K562 (cell line): ENCODE results near the gene INHBC. TPM values are rescaled to one million over a fixed set of nuclear protein-coding genes. Genes with fewer than 3 reads are reported as not detected.

Experiments used
- ATAC-seq: fragments of 200-7000 bp; cut with Tn5 transposase; 3 replicates; pipeline ENCODE4 v1.9.1; 2020; ENCODE audit warnings: moderate library complexity
- BruUV-seq: library from RNA; stranded (reverse); fragments of 400-500 nt; replicated peaks from 2 replicates; lab custom pipeline; 2021; lab: Mats Ljungman, UMichigan
- CTCF ChIA-PET: fragments of 300-600 bp; formaldehyde crosslinking; extraction: SDS; loops from one replicate; lab custom pipeline; 2021; ENCODE audit warnings: low intra/inter-chr PET ratio; lab: Yijun Ruan, JAX
- POLR2A ChIA-PET: fragments of 300-600, 350-650 bp; sonication (Branson Sonifier 250); formaldehyde crosslinking; extraction: SDS; loops from one replicate; lab custom pipeline; 2021; ENCODE audit warnings: antibody characterized with exemption, inconsistent platforms; lab: Yijun Ruan, JAX
- DNase-seq, 4 experiments: peaks; one replicate each; pipeline versions ENCODE4 v3.0.0 to v3.0.0-alpha.2; 2011 to 2018; ENCODE audit warnings: low spot score in 3 of 4, mixed read lengths in 3 of 4; ENCODE audit errors: extremely low read depth in 1 of 4
- FAIRE-seq: peaks from 2 replicates; lab custom pipeline; 2011; peaks lifted over from hg19 to GRCh38; lab: Jason Lieb, UNC
- H2AFZ ChIP-seq: 2 replicates; pipeline ENCODE4 v1.6.0; 2011; ENCODE audit warnings: low read depth, low read length, control low read depth, inconsistent platforms
- H3K27ac ChIP-seq: fragments of 200-600 bp; 3 replicates; pipeline ENCODE4 v1.8.0; 2011; ENCODE audit warnings: low read depth, mild to moderate bottlenecking, control low read depth, inconsistent platforms, low read length, moderate library complexity, mixed read lengths; ENCODE audit errors: extremely low read depth
- H3K27me3 ChIP-seq, 2 experiments: fragments of 300-600 bp in 1 of 2; 2 replicates in 1 of 2; 3 replicates in 1 of 2; pipeline versions ENCODE4 v1.6.0 to v1.8.0; 2011; ENCODE audit warnings: inconsistent platforms in 2 of 2, low read length in 2 of 2, mild to moderate bottlenecking in 1 of 2, mixed read lengths in 1 of 2, moderate library complexity in 1 of 2; ENCODE audit not compliant: control insufficient read depth in 2 of 2, insufficient read depth in 2 of 2
- H3K36me3 ChIP-seq: fragments of 300-600 bp; 3 replicates; pipeline ENCODE4 v1.8.0; 2011; ENCODE audit warnings: mild to moderate bottlenecking, low read length, inconsistent platforms; ENCODE audit not compliant: control insufficient read depth, insufficient read depth
- H3K4me1 ChIP-seq, 2 experiments: fragments of 200-600 bp in 1 of 2; replicated peaks in 1 of 2; 2 replicates in 1 of 2; 3 replicates in 1 of 2; pipeline versions ENCODE4 v1.5.1 to v1.8.0; 2011; ENCODE audit warnings: inconsistent platforms in 2 of 2, low read length in 2 of 2, mild to moderate bottlenecking in 1 of 2, mixed read lengths in 1 of 2, moderate library complexity in 1 of 2; ENCODE audit not compliant: control insufficient read depth in 2 of 2, insufficient read depth in 2 of 2
- H3K4me2 ChIP-seq: 2 replicates; pipeline ENCODE4 v1.6.1; 2011; ENCODE audit warnings: low read length, control low read depth, inconsistent platforms, mixed read lengths; ENCODE audit not compliant: insufficient read depth
- H3K4me3 ChIP-seq: fragments of 200-600 bp; sonication (generic), shearing (Covaris generic); 2 replicates; pipeline ENCODE4 v1.5.1; 2016; ENCODE audit warnings: control low read depth, inconsistent platforms
- H3K79me2 ChIP-seq: fragments of 200-600 bp; 3 replicates; pipeline ENCODE4 v1.8.0; 2011; ENCODE audit warnings: low read length, inconsistent platforms; ENCODE audit not compliant: control insufficient read depth, insufficient read depth
- H3K9ac ChIP-seq, 2 experiments: 2 replicates each; pipeline versions ENCODE4 v1.6.0 to v1.6.1; 2011; ENCODE audit warnings: low read depth in 2 of 2, low read length in 2 of 2, control low read depth in 1 of 2, inconsistent platforms in 1 of 2, mild to moderate bottlenecking in 1 of 2, mixed read lengths in 1 of 2; ENCODE audit not compliant: insufficient read depth in 1 of 2
- H3K9me1 ChIP-seq: one replicate; pipeline ENCODE4 v1.6.0; 2011; ENCODE audit warnings: inconsistent platforms, mild to moderate bottlenecking, low read length, moderate library complexity; ENCODE audit not compliant: control insufficient read depth, insufficient read depth
- H3K9me3 ChIP-seq: replicated peaks from 2 replicates; pipeline ENCODE4 v1.5.1; 2011; ENCODE audit warnings: low read depth, low read length, inconsistent platforms; ENCODE audit not compliant: control insufficient read depth, insufficient read depth
- H4K20me1 ChIP-seq: replicated peaks from 2 replicates; pipeline ENCODE4 v1.6.1; 2011; ENCODE audit warnings: low read length, inconsistent platforms, mixed read lengths; ENCODE audit not compliant: control insufficient read depth, insufficient read depth
- CBFB ChIP-seq: sonication (generic); formaldehyde crosslinking; IDR thresholded peaks from 2 replicates; pipeline ENCODE4 v1.4.0; 2020; ENCODE audit warnings: mild to moderate bottlenecking, missing genetic modification reagents
- CBX2 ChIP-seq: fragments of 200-600 bp; sonication (generic); IDR thresholded peaks from one replicate; pipeline ENCODE4 v1.6.1; 2012; ENCODE audit warnings: mild to moderate bottlenecking, low read length, inconsistent platforms; ENCODE audit not compliant: insufficient read depth, poor library complexity, severe bottlenecking
- DMBX1 ChIP-seq: fragments of 250-450 bp; sonication (Bioruptor Pico); IDR thresholded peaks from 2 replicates; pipeline ENCODE4 v1.8.0; 2022; ENCODE audit warnings: inconsistent platforms, mild to moderate bottlenecking, moderate library complexity, borderline replicate concordance
- FOXP1 ChIP-seq: sonication (generic); formaldehyde crosslinking; IDR thresholded peaks from 2 replicates; pipeline ENCODE4 v1.8.0; 2022; ENCODE audit warnings: mild to moderate bottlenecking, missing genetic modification reagents
- GABPA ChIP-seq: fragments of 200-800 bp; sonication (Bioruptor generic); conservative IDR thresholded peaks from 2 replicates; pipeline ENCODE4 v1.6.1; 2016; ENCODE audit warnings: low read depth, missing genetic modification characterization, missing compliant biosample characterization
- GABPB1 ChIP-seq: sonication (generic); formaldehyde crosslinking; IDR thresholded peaks from 2 replicates; pipeline ENCODE4 v1.8.0; 2022; ENCODE audit warnings: mild to moderate bottlenecking, missing genetic modification reagents
- NFXL1 ChIP-seq: fragments of 450-650 bp; formaldehyde crosslinking; IDR thresholded peaks from 2 replicates; pipeline ENCODE4 v1.4.0; 2021; ENCODE audit warnings: mild to moderate bottlenecking
- RBM25 ChIP-seq: fragments of 200-400 bp; formaldehyde crosslinking; IDR thresholded peaks from 2 replicates; pipeline ENCODE4 v1.6.1; 2018; ENCODE audit warnings: low read length, low read depth, moderate library complexity; ENCODE audit not compliant: severe bottlenecking
- WGBS: fragments of 100-300 bp; shearing (Covaris generic); methylation state at CpG from one replicate; pipeline ENCODE4 v1.1.6; 2016; ENCODE audit warnings: low coverage, mixed read lengths; ENCODE audit not compliant: insufficient coverage; ENCODE audit errors: missing lambda C conversion rate; 5-methylcytosine and 5-hydroxymethylcytosine counted together
- in situ Hi-C: fragments of 300-500 bp; cut with MboI; formaldehyde crosslinking; loops from 4 replicates; pipeline ENCODE4 v1.15.0; 2018; ENCODE audit warnings: inconsistent platforms, mixed read lengths
- intact Hi-C: fragments of 100-400 bp; cut with micrococcal nuclease; formaldehyde crosslinking; loops from 2 replicates; pipeline ENCODE4 v1.14.2; 2022
- polyA plus RNA-seq, 8 experiments: library from polyadenylated mRNA; depleted of rRNA in 4 of 8; stranded (reverse) in 5 of 8; unstranded in 3 of 8; fragments of >200 nt; fragmentation: Nextera tagmentation in 2 of 8; fragmentation: Illumina TruSeq in 1 of 8; extraction: Ambion mirVana in 2 of 8; extraction: Trizol in 1 of 8; gene quantifications; 2 replicates each; pipeline versions ENCODE4 v1.2.1 to v1.2.3, GENCODE V29; 2011 to 2014; ENCODE audit warnings: inconsistent platforms in 1 of 8, missing spikeins in 1 of 8
- total RNA-seq, 7 experiments: library from RNA; depleted of rRNA in 6 of 7; stranded (reverse); fragments of >200 nt in 6 of 7; fragmentation: Illumina TruSeq in 2 of 7; extraction: Trizol in 2 of 7; gene quantifications; 2 replicates each; pipeline versions ENCODE4 v1.2.1 to v1.2.3, GENCODE V29; 2011 to 2021; ENCODE audit warnings: low replicate concordance in 1 of 7
- TF ChIP-seq, protein P1 (sequence below): sonication (generic); formaldehyde crosslinking; IDR thresholded peaks from 2 replicates; pipeline ENCODE4 v1.9.0; 2022; ENCODE audit warnings: mild to moderate bottlenecking, missing genetic modification reagents
- TF ChIP-seq, protein P2 (sequence below), 2 experiments: fragments of 450-650 bp; formaldehyde crosslinking in 1 of 2; IDR thresholded peaks; 2 replicates each; pipeline versions ENCODE4 v1.4.0 to v1.6.1; 2014 to 2020; ENCODE audit warnings: mild to moderate bottlenecking in 2 of 2, borderline replicate concordance in 1 of 2, low read depth in 1 of 2

Gene INHBC
- total and polyA plus RNA-seq, 9 of the 15 experiments (the other 6 are each of a cell fraction or from before 2014, with no cell fraction given), result 0.07 to 0.24 (median 0.15) TPM; not detected in 4

DNA sequence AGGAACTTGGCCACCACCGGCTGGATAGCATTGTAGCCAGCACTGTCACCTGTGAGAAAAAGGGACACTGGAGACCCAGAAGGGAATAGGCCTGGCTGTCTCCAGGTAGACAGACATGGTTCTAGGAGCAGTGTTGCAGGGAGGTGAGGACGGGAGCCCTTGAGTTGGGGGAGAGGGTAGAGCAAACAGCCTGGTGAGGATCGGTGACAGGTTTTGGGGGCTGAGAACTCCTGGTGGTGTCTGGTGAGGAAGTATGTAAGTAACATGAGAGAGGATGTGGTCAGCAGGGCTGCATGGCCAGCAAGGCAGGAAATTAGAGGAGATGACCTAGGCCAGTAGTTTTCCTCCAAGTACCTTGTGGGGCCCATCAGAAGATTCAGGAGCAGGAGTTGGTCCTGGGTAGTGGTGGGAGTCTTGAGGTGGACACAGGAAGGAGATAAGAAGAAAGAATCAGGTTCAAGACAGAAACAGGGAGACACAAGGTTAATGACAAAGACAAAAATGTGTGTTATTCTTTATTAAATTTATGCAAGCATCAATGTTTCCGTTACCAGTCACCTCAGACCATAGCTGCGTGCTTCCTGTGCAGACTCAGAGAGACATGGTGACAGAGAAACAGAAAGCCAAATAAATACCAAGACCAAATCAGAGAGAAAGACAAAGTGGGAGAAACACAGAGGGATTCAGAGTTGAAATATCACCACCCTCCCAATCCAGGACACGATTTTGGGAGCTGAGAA, 45.0 kb downstream of the INHBC start, which contains the start of gene ARHGAP9:
Gene ARHGAP9 (minus strand): TSS at position 491 of the 740 bp plus-strand sequence. CDS start 460 bp downstream, at position 31.
- Histone ChIP-seq H3K27me3 (no peaks in the 10 kb centered on the region), H3K9me1 (no peaks in the 10 kb centered on the region), H3K4me2 (0 out of 2 replicates have a peak within 1 kb of the TSS, but pooled peaks have one; percentile 51), H3K27ac (peak within 1 kb of the TSS; percentile 61; the same call in 2 of the 3 replicates), H3K4me3 (no peak within 1 kb of the TSS), H4K20me1 (no peaks in the 10 kb centered on the region), H2AFZ (peak within 1 kb of the TSS; percentile 93; the same call in 1 of the 2 replicates), H3K9me3 (no peaks in the 10 kb centered on the region), H3K4me1 (peaks cover 32 to 47% of the 10 kb centered on the region in 2 experiments), H3K9ac (no peak within 1 kb of the TSS; a peak in 1 of 4 replicates), H3K36me3 (no peaks in the 10 kb centered on the region), H3K79me2 (no peaks in the 10 kb centered on the region)
- no peak for DNase-seq
- BruUV-seq, result no TSS peak
- WGBS, result 49% methylated on average over 5 of the region's 6 CpGs
- ChIA-PET CTCF (no interaction called here), POLR2A (interaction anchor here (0.6 to 2.1 kb wide), 4 partner anchors 10 to 455 kb away, joined by 3 to 6 read pairs (median 4); no protein-coding TSS in a partner anchor)
- FAIRE-seq, result no peak
- intact Hi-C loops, result no loop called here
- TF ChIP-seq CBFB (CRISPR knock-in tag), result no peak
- TF ChIP-seq, protein P1, sequence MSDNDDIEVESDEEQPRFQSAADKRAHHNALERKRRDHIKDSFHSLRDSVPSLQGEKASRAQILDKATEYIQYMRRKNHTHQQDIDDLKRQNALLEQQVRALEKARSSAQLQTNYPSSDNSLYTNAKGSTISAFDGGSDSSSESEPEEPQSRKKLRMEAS, result 0 out of 2 replicates have a peak, but pooled peaks have one; percentile 21
- TF ChIP-seq GABPA, result peak; percentile 22; the same call in 1 of the 2 replicates
- no peak for TF ChIP-seq RBM25
- no peak for TF ChIP-seq CBX2
- TF ChIP-seq GABPB1 (CRISPR knock-in tag), result no peak
- peak; percentile 47; the same call in 1 of the 2 replicates for TF ChIP-seq FOXP1 (CRISPR knock-in tag)
- no peak for TF ChIP-seq NFXL1 (CRISPR knock-in tag)
- TF ChIP-seq, protein P2, sequence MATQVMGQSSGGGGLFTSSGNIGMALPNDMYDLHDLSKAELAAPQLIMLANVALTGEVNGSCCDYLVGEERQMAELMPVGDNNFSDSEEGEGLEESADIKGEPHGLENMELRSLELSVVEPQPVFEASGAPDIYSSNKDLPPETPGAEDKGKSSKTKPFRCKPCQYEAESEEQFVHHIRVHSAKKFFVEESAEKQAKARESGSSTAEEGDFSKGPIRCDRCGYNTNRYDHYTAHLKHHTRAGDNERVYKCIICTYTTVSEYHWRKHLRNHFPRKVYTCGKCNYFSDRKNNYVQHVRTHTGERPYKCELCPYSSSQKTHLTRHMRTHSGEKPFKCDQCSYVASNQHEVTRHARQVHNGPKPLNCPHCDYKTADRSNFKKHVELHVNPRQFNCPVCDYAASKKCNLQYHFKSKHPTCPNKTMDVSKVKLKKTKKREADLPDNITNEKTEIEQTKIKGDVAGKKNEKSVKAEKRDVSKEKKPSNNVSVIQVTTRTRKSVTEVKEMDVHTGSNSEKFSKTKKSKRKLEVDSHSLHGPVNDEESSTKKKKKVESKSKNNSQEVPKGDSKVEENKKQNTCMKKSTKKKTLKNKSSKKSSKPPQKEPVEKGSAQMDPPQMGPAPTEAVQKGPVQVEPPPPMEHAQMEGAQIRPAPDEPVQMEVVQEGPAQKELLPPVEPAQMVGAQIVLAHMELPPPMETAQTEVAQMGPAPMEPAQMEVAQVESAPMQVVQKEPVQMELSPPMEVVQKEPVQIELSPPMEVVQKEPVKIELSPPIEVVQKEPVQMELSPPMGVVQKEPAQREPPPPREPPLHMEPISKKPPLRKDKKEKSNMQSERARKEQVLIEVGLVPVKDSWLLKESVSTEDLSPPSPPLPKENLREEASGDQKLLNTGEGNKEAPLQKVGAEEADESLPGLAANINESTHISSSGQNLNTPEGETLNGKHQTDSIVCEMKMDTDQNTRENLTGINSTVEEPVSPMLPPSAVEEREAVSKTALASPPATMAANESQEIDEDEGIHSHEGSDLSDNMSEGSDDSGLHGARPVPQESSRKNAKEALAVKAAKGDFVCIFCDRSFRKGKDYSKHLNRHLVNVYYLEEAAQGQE (IDR thresholded peaks at IDR 0.05; ENCODE audit: borderline replicate concordance), result no peak
- TF ChIP-seq, protein P2 (CRISPR knock-in tag; IDR thresholded peaks at IDR 0.05; ENCODE audit: low read depth), result no peak
- TF ChIP-seq DMBX1 (CRISPR knock-in tag), result no peak
- no peak for ATAC-seq
- in situ Hi-C loops, result no loop called here
